Measurements from ENCODE around the gene MDP1. TPM values are rescaled to one million over a fixed set of nuclear protein-coding genes. Genes with fewer than 3 reads are reported as not detected.
A peak's percentile ranks its signal among the peaks of the same experiment; 100 is the strongest.

MDP1 gene
- total and polyA plus RNA-seq, 10 of the 15 experiments (the other 5 are each of a cell fraction or from before 2014, with no cell fraction given) = 10.4 to 45.8 (median 23.5) TPM

DNA sequence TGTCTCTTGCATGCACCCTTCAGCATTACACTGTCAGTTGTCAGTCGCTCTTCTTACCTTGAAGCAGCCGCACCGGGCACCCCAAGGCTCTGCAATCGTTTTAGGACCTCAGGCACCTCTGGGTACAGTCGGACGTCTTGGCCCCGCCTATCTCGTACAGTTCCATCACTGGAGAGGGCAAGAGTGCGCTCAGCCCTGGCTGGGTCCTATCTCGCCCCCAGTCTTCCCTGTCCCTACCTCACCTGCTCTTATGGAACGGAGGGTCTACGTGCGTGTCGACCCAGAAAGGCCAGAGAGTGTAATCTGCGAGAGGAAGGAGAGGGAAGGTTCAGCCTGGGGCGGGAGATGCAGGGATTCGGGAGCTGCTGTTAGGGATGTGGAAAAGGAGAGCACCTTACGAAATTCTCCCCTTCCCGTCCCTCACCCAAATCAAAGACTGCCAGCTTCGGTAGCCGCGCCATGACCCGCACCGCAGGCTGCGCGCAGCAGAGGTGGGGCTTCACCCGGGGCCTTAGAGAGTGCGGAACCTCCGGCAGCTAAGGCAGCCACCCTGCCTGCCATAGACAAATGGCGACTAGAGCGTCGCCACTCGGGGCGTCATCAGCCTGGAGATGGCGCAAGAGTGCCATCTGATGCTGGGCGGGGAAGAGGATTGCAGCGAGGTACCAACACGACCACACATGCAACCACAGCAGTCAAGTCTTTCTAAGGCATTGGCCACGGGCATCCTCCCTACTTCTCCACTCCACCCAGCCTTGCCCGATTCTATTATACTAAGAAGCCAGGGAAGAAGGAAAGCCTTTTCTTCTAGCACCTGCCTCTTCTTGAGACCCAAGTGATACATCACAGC is at the start of gene MDP1 (continued):
- TF ChIP-seq YY1 (IDR thresholded peaks at IDR 0.05; ENCODE audit: low read depth, low read length) (peak; percentile 96), EP300 (IDR thresholded peaks at IDR 0.05; ENCODE audit: borderline replicate concordance in 1 of 2, control insufficient read depth in 1 of 2, low read depth in 2 of 2, low read length in 2 of 2) (0 out of 4 replicates have a peak, but pooled peaks have one; percentile 8 to 31), RBBP5 (conservative IDR thresholded peaks at IDR 0.05) (no peak), PAX5 (IDR thresholded peaks at IDR 0.05; ENCODE audit: borderline replicate concordance, low read depth, low read length) (0 out of 2 replicates have a peak, but pooled peaks have one; percentile 23), FOS (IDR thresholded peaks at IDR 0.05; ENCODE audit: borderline replicate concordance, extremely low read depth, insufficient read length) (no peak), RCOR1 (conservative IDR thresholded peaks at IDR 0.05; ENCODE audit: low read depth, low read length) (no peak), ZNF622 (IDR thresholded peaks at IDR 0.05) (no peak), CHD2 (IDR thresholded peaks at IDR 0.05; ENCODE audit: borderline replicate concordance, low read depth, low read length) (peak; percentile 71; the same call in 1 of the 2 replicates), ESRRA (IDR thresholded peaks at IDR 0.05; ENCODE audit: low read length) (no peak), KLF5 (IDR thresholded peaks at IDR 0.05; ENCODE audit: partially characterized antibody) (peak; percentile 77), CBFB (IDR thresholded peaks at IDR 0.05; ENCODE audit: low read depth) (no peak), MAX (IDR thresholded peaks at IDR 0.05; ENCODE audit: low read depth, low read length) (peak; percentile 79), DPF2 (IDR thresholded peaks at IDR 0.05) (0 out of 2 replicates have a peak, but pooled peaks have one; percentile 54), EED (IDR thresholded peaks at IDR 0.05; ENCODE audit: low read depth) (peak; percentile 33; the same call in 1 of the 2 replicates), NFYB (IDR thresholded peaks at IDR 0.05; ENCODE audit: insufficient read depth, low read depth, low read length) (no peak), PML (IDR thresholded peaks at IDR 0.05; ENCODE audit: low read length) (peak; percentile 83; the same call in 1 of the 2 replicates), MTA3 (IDR thresholded peaks at IDR 0.05; ENCODE audit: borderline replicate concordance, low read length) (peak; percentile 70; the same call in 1 of the 2 replicates), RAD51 (IDR thresholded peaks at IDR 0.05) (no peak), ZNF207 (IDR thresholded peaks at IDR 0.05; ENCODE audit: borderline replicate concordance) (no peak), MYB (IDR thresholded peaks at IDR 0.05; ENCODE audit: borderline replicate concordance, low read depth, low read length) (no peak), WRNIP1 (IDR thresholded peaks at IDR 0.05; ENCODE audit: borderline replicate concordance, low read depth, low read length) (peak; percentile 90; the same call in 1 of the 2 replicates), PBX3 (IDR thresholded peaks at IDR 0.05; ENCODE audit: insufficient replicate concordance, low read depth, low read length) (no peak), TCF7 (IDR thresholded peaks at IDR 0.05; ENCODE audit: borderline replicate concordance) (no peak; the same call in 1 of the 2 replicates), FOXK2 (IDR thresholded peaks at IDR 0.05) (no peak), ZNF24 (IDR thresholded peaks at IDR 0.05) (0 out of 2 replicates have a peak, but pooled peaks have one; percentile 56), RUNX3 (IDR thresholded peaks at IDR 0.05; ENCODE audit: low read length) (peak; percentile 77), EZH2 (IDR thresholded peaks at IDR 0.05; ENCODE audit: borderline replicate concordance, control insufficient read depth, low read depth, low read length) (no peak), CBX5 (IDR thresholded peaks at IDR 0.05; ENCODE audit: low read depth) (no peak), POLR2A (IDR thresholded peaks at IDR 0.05; ENCODE audit: low read depth, low read length) (peak; percentile 93), MYC (IDR thresholded peaks at IDR 0.05; ENCODE audit: insufficient read depth, insufficient read length, insufficient replicate concordance, low read length, severe bottlenecking) (peak; percentile 49), NR2F1 (conservative IDR thresholded peaks at IDR 0.05) (no peak; the same call in 1 of the 2 replicates)
- TF ChIP-seq, protein P1, sequence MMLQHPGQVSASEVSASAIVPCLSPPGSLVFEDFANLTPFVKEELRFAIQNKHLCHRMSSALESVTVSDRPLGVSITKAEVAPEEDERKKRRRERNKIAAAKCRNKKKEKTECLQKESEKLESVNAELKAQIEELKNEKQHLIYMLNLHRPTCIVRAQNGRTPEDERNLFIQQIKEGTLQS (IDR thresholded peaks at IDR 0.05; ENCODE audit: borderline replicate concordance, extremely low read depth, low read depth, low read length) = no peak

All from GM12878 (cell line).